Measurements from ENCODE around the gene TECR.

DNA sequence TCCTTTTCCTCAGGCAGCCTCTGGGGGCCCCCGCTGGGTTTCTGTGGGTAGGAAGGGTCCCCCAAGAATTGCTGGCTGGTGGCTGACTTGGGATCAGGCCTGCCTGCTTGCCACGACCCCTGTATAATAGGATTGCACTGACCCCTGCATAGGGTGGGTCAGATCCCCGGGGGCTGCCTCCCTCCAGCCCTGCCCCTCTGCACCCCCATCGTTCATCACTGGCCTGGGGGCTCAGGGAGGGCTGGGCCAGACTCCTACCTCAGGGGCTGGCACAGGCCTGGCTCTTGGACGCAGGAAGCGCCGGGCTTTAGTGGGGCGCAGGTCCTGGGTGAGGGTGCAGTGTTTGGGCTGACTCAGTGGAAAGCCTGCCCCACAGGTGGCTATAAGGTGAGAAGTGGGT lies 31.9 kb downstream of the TECR start:
- TF ChIP-seq POLR2A (IDR thresholded peaks at IDR 0.05; ENCODE audit: low read depth, low read length), result no peak
- TF ChIP-seq SPI1 (IDR thresholded peaks at IDR 0.05; ENCODE audit: low read depth, low read length), result no peak
